Kidney (tissue), 14 donors: ENCODE measurements around the gene LHCGR. TPM values are rescaled to one million over a fixed set of nuclear protein-coding genes. Genes with fewer than 3 reads are reported as not detected.

Experiments
- DNase-seq, 5 donors: peaks; one replicate each; pipeline ENCODE4 v3.0.0-alpha.2; 2013 to 2020
- FAIRE-seq: peaks from 2 replicates; lab custom pipeline; 2012; peaks lifted over from hg19 to GRCh38; lab: Jason Lieb, UNC
- H3K27ac ChIP-seq, 2 donors: one replicate each; pipeline ENCODE4 v1.7.0; 2013; ENCODE audit warnings: low read depth in 2 of 2, low read length in 2 of 2, inconsistent platforms in 1 of 2
- H3K27me3 ChIP-seq: one replicate; pipeline ENCODE4 v1.7.1; 2013; ENCODE audit warnings: low read length, inconsistent platforms; ENCODE audit not compliant: control insufficient read depth, insufficient read depth
- H3K36me3 ChIP-seq, 3 donors: one replicate each; pipeline versions ENCODE4 v1.7.0 to v1.7.1; 2013; ENCODE audit warnings: low read length in 3 of 3, control low read depth in 1 of 3, inconsistent platforms in 1 of 3; ENCODE audit not compliant: insufficient read depth in 3 of 3, control insufficient read depth in 2 of 3
- H3K4me1 ChIP-seq, 3 donors: one replicate each; pipeline versions ENCODE4 v1.7.0 to v1.7.1; 2013; ENCODE audit warnings: low read length in 3 of 3, inconsistent platforms in 1 of 3, low read depth in 1 of 3; ENCODE audit not compliant: control insufficient read depth in 2 of 3, insufficient read depth in 2 of 3
- H3K4me3 ChIP-seq, 3 donors: one replicate each; pipeline versions ENCODE4 v1.7.0 to v1.8.1; 2013; ENCODE audit warnings: low read length in 3 of 3, control low read depth in 1 of 3, inconsistent platforms in 1 of 3
- H3K9ac ChIP-seq, 3 donors: one replicate each; pipeline versions ENCODE4 v1.7.0 to v1.7.1; 2013; ENCODE audit warnings: low read length in 3 of 3, control low read depth in 1 of 3, inconsistent platforms in 1 of 3
- H3K9me3 ChIP-seq, 3 donors: one replicate each; pipeline versions ENCODE4 v1.7.0 to v1.7.1; 2013; ENCODE audit warnings: low read length in 3 of 3, control low read depth in 1 of 3, inconsistent platforms in 1 of 3; ENCODE audit not compliant: control insufficient read depth in 2 of 3, insufficient read depth in 1 of 3
- CTCF ChIP-seq: IDR thresholded peaks from 3 replicates; pipeline ENCODE4 v1.5.1; 2012; ENCODE audit warnings: mild to moderate bottlenecking, moderate library complexity, borderline replicate concordance; ENCODE audit not compliant: insufficient read depth; ENCODE audit errors: extremely low read depth
- intact Hi-C: fragments of 100-400 bp; cut with DNase I; formaldehyde crosslinking; loops from one replicate; pipeline ENCODE4 v1.11.1; 2022
- polyA plus RNA-seq: library from polyadenylated mRNA; stranded (reverse); fragments of 350-450 nt; fragmentation: Illumina TruSeq; extraction: RNeasy Lipid Tissue Mini Kit (QIAGEN cat#74804); gene quantifications from one replicate; pipeline ENCODE4 v1.2.3, GENCODE V29; 2014; ENCODE audit warnings: low read depth, low replicate concordance; ENCODE audit not compliant: insufficient read depth
- total RNA-seq: library from RNA; stranded (reverse); fragmentation: NEBNext Ultra II Directional; extraction: Animal tissue kit (Norgen Biotek cat#: 25700); gene quantifications from one replicate; pipeline ENCODE4 v1.2.1, GENCODE V29; 2021
- donor health status: control.
- donor health status: control.
- donor health status: control.
- donor health status: control.
- donor health status: control.
- donor health status: DM: yes; HTN: yes; CAD: no.
- donor health status: Normal renal cell carcinoma (clear cell type).

LHCGR gene
- total and polyA plus RNA-seq, 2 donors from 2014 or later, result not detected

- no peak for TF ChIP-seq CTCF
- FAIRE-seq (no peak), DNase-seq (no peak)
- Histone ChIP-seq H3K27me3 (no peaks in the 10 kb centered on the region), H3K9ac (no peak overlapping the region), H3K9me3 (no peaks in the 10 kb centered on the region), H3K4me3 (no peak overlapping the region), H3K4me1 (no peaks in the 10 kb centered on the region), H3K27ac (no peak overlapping the region), H3K36me3 (no peaks in the 10 kb centered on the region)
- intact Hi-C loops, result no loop called here
Measured at GRCh38 chr2:48781366-48781765, 25.8 kb upstream of the LHCGR start.

- Histone ChIP-seq H3K4me1 (no peaks in the 10 kb centered on the region), H3K36me3 (no peaks in the 10 kb centered on the region), H3K4me3 (no peak overlapping the region), H3K9me3 (no peaks in the 10 kb centered on the region), H3K9ac (no peak overlapping the region), H3K27ac (no peak overlapping the region), H3K27me3 (no peaks in the 10 kb centered on the region)
- FAIRE-seq (no peak), DNase-seq (no peak)
- TF ChIP-seq CTCF, result no peak
- intact Hi-C loops, result no loop called here
Measured at GRCh38 chr2:48779019-48779716, 23.6 kb upstream of the LHCGR start.

GRCh38 chr2:48774251-48774650, 18.7 kb upstream of the LHCGR start:
- Histone ChIP-seq H3K9ac (no peak overlapping the region), H3K4me3 (no peak overlapping the region), H3K36me3 (no peaks in the 10 kb centered on the region), H3K4me1 (no peaks in the 10 kb centered on the region), H3K27ac (no peak overlapping the region), H3K27me3 (no peaks in the 10 kb centered on the region), H3K9me3 (no peaks in the 10 kb centered on the region)
- TF ChIP-seq CTCF, result no peak
- no peak for DNase-seq
- no peak for FAIRE-seq
- intact Hi-C loops, result no loop called here
